HTR-8/SVneo (cell line): ENCODE results near the gene STK32A.
"Not testable (repeated sequence)": the region's sequence is repeated elsewhere in the genome, so short reads cannot be mapped to it uniquely, and the experiment has no call there.

Experiments used
- DNase-seq: peaks from one replicate; pipeline ENCODE4 v3.0.0; 2011; ENCODE audit warnings: low spot score, mixed read lengths; ENCODE audit not compliant: insufficient read length
- FAIRE-seq: peaks from 2 replicates; lab custom pipeline; 2011; peaks lifted over from hg19 to GRCh38; lab: Jason Lieb, UNC

The STK32A gene

DNA sequence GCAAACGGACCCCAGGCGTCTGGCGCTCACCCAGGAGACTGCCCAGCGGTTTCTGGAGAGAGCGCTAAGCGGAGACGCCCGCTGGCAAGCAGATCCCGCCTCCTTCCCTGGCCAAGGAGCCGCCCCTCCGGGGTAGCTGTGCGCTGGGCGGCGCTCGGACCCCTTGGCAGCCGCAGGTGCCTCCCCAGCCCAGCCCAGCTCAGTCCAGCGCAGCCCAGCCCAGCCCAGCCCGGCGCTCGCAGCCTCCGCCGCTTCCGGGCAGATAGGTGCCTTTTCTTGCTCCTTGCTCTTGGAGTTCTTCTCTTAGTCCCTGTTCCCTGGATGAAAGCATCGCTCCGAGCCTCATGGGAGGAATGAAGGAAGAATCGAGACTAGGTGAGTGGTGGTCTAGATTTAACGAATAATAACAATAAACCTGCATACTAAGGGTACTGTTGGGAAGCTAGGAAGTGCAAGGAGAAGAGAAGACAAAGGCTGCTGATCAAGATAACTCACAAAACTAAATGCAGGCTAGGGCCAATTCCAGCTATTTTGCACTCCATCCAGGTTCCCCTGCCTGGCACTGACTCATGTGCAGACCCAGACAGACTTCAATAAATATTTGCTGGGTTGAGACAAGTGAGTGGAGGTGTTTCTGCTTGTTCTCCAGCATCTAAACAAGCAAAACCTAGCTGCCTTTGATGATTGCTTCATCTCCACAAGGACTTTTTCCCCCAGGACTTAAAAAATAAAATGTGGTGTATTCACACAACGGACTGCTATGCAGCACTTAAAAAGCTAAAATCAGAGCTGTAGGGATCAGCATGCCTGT is at the start of gene STK32A:
Gene STK32A (plus strand): TSS at position 202 of the 811 bp plus-strand sequence. CDS start 4,609 bp downstream, outside the sequence.
- FAIRE-seq (no peak), DNase-seq (peak; percentile 34)

DNA sequence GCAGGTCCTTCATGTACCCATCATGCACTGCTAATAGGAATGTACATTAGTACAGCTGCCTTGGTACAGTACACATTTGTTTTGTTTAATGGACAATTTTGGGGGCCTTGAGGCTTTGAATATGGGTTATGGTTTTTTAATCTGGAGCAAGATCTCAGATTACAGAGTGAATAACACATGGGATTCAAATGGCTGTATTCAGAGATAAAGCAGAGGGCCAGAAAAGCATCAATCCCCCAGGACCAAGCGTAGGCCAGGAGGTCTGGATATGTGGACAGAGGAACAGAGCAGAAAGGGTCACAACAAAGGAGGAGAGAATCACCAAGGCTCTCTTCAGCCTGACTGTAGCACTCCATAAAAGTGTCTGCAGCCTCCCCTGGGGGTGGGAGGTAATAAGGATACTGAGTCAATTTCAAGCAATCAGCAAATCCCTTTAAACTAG is 47.7 kb upstream of the STK32A start:
- FAIRE-seq (no peak), DNase-seq (no peak)

DNA sequence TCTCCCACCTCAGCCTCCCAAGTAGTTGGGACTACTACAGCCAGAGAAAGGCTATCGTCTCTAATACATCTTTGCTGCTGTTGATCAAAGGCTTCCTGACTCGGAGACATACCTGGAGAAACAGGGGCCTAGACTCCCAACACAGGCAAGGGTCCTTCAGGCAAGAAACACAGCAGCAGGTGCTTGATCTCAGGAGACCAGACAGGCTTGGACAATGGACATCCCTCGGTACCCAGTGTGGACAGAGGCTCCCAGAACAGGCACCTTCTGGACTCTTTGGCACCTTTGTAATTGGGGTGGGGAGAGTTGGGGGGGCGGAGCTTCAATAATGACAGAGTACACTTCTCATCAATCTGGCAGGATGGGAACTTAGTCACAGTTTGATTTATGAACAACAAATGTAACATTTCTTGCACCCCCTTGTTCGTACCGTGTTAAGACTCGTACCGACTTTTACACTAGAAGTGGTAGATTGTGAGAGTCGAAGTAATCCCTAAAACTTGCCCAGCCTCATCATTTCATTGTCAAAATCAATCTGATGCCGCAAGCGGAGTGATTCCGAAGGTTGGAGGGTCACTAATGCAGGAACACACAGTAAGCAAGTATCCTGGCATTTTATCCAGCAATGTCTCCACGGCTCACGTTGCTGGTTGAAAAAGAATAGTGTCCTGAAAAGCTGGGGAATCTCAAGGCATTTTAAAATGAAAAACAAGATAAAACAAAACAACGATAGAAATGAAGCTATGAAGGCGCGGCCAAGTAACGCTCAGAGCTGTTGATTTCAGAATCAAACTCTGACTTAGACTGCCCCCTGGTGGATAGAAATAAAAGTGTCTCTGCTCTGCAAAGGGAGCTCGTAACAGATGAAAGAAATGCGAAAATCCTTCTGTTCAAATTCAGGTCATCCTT is 46.4 kb upstream of the STK32A start:
- no peak for FAIRE-seq
- DNase-seq = peak; percentile 47

DNA sequence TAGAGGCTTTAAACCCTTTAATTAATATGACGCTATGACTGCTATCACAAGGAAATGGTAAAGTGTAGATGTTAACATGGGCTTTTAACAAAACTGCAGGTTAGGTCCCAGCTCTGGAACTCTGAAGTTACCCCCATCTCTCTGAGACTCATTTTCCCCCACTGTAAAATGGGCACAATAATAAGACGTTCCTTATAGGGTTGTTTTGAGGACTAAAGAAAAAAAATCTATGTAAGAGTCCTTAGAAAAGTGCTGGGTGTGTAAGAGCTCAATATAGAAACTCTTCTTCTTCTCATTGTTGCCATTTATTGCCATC is 45.8 kb upstream of the STK32A start:
- no peak for FAIRE-seq

DNA sequence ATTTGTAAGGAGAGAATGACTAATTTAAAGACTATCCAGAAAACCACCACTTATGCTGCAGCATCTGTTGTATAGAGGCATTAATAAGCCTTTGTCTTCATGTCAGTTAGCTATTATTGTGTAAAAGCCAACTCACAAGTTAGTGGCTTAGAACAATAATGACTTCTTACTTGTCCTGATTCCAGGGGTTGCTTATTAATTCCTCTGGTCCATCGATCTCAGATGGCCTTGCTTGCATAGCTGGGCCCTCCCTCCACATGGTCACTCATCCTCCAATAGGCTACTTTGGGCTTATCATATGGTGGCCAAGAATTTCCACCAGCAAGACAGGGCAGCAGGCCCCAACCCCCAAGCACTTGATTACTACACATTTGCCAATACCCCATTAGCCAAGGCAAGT is 44.5 kb upstream of the STK32A start:
- DNase-seq = no peak
- no peak for FAIRE-seq

More for the DNA sequence above, 45.8 kb upstream of the STK32A start:
- DNase-seq = no peak

DNA sequence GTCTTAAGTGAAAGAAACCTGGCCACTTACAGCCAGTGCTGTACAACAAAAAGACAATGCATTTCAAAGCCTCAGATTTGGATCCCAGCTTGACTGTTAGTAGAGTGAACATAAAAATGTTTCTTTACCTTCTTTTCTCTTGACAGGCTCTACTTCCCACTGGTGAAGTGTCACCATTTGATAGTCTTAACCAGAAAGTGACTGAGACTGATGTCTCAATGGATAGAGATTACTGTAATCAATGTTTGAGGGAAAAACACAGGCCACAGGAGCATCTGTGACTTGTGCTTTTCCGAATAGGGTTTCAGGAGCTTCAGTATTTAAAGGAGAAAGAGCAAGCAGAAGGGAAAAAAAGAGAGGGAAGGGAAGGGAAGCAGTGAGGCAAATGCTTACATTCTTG is 41.7 kb upstream of the STK32A start:
- FAIRE-seq = no peak
- no peak for DNase-seq

DNA sequence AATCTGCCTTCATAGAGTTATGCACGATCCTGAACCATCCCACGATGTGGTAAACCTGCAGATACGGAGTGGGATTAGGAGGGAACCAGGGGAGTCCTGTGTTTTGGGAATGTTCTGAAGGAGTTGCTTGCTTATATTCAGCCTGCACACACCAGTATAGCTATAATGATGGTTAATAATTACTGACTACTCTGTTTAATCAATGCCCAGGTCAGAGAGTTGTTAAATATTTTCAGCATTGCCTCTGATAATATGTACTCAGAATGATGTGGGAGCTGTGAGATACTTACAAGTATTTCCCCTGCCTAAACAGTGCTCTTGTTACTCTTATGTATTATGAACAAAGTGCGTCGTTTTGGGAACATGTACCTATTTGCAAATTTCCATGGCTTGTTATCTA is 34.8 kb upstream of the STK32A start:
- FAIRE-seq = no peak
- DNase-seq = no peak

DNA sequence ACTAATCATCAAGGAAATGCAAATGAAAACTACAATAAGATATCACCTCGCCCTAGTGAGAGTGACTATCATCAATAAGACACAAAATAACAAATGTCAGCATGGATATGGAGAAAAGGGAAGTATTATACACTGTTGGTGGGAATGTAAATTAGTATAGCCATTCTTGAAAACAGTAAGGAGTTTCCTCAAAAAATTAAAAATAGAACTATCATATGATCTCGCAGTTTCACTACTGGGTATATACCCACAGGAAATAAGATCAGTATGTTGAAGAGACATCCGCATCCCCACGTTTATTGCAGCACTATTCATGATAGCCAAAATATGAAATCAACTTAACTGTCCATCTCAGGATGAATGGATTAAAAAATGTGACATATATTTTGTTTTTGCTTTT is 31.6 kb upstream of the STK32A start:
- no peak for DNase-seq
- no peak for FAIRE-seq

DNA sequence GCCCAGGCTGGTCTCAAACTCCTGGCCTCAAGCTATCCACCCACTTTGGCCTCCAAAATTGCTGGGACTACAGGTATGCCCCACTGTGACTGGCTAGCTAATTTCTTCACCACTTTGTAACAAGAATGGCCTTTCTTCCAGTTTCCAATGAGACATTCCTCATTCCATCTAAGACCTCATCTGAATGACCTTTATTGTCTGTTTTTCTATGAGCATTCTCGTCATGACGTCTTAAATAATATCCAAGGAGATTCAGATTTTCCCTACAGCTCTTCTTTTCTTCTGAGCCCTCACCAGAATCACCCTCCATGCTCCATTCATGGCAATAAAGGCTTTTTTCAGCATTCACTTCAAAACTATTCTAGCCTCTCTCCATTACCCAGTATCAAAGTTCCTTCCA is 30.2 kb upstream of the STK32A start:
- FAIRE-seq (no peak), DNase-seq (no peak)

DNA sequence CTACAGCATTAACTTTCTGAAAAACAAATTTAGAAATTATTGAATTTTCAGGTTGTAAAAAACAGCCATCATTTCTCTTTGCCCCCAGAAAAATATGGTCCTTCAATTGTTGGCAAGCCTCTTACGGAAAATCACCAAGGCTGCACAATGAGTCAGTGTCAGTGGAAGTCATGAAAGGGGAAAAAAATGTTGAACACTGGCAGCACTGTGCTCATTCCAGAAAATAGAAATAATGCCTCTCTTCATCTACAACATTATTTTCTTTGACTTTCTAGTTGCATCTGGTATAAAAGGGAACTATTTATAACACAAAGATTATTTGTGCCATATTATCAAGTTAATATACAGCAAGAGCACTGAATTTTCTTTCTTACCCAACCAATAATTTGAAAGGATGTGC is 26.7 kb upstream of the STK32A start:
- no peak for DNase-seq
- FAIRE-seq = no peak

DNA sequence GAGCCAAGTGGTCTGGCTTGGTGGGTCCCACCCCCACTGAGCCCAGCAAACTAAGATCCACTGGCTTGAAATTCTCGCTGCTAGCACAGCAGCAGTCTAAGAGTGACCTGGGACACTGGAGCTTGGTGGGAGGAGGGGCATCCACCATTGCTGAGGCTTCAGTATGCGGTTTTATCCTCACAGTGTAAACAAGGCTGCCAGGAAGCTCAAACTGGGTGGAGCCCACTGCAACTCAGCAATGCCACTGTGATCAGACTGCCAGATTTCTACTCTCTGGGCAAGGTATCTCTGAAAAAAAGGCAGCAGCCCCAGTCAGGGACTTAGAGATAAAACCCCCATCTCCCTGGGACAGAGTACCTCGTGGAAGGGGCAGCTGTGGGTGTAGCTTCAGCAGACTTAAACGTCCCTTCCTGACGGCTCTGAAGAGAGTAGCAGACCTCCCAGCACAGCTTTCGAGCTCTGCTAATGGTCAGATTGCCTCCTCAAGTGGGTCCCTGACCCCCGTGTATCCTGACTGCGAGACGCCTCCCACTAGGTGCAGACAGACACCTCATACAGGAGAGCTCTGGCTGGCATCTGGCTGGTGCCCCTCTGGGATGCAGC is 18.2 kb upstream of the STK32A start:
- DNase-seq (no peak), FAIRE-seq (no peak)

DNA sequence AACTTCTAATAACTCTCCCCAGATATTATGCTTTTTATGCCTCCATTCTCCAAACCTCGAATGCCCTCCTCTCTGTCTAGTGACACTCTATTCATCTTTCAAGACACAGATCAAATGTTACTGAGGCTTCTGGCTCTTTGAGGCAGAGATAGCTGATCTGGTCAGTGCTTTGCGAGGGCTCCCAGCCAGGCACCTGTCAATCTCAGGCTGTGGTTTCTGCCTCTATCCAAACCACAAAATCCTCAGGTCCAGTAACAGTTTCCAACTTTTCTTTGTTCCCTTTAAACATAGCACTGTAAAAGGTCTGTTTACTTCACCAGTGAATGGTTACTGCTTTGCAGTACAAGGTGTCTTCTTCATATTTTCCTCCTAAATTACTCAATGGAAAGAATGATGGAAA is 11.5 kb upstream of the STK32A start:
- no peak for FAIRE-seq
- no peak for DNase-seq

DNA sequence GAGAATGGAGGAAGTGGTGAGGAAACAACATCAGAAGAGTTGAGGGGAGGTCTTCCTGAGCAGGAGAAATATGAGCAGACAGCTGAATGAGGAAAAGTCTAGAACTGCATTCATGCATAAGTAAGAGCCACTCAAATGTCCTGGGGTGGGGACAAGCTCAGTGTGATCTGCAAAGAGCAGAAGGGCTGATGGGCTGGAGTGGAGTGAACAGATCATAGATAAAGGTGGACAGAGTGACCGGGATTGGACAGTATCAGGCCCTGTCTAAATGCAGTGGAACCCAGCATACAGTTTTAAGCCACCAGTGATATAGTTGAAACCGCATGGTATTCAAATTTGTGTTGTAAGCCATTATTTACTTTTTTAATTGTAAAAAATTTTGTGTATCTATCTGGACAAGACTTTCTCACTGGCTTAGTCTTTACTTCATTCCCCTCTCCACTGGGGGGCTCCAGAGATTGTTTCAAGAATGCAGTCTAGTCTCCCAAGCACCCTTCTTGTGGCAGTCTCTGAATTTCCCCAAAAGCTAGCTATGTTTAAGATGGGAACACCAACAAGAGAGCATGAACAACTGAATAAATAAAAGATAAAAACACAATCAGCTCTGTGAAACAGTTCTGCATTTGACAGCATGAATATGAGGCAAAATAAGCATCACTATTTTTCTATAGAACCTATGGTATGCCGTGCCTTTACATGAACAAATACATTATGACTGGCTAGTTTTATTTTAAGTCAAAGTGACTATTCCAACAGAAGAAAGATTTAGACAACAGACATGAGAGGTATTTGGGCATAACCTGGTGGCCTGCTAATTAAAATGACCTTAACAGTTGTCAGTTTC is 10.7 kb upstream of the STK32A start:
- FAIRE-seq (no peak), DNase-seq (peak; percentile 27)

DNA sequence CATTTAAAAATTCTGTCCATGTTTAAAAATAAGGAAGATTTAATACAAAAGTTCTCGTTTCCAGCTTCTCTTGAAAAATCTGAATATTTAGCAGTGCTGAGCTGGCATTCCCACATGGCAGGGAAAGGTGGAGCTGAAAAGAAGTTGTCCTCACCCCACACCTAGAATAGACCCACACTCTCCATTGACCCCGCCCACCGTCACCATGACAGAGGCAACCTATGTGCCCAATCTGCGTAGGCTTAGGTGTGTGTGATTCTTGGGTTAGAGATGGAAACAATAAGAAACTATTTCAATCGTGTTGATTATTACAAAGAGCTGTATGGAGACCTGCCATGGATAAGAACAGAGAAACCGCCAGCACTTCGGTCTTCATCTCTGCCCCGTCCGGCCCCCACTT is 8.9 kb upstream of the STK32A start:
- FAIRE-seq (no peak), DNase-seq (no peak)

DNA sequence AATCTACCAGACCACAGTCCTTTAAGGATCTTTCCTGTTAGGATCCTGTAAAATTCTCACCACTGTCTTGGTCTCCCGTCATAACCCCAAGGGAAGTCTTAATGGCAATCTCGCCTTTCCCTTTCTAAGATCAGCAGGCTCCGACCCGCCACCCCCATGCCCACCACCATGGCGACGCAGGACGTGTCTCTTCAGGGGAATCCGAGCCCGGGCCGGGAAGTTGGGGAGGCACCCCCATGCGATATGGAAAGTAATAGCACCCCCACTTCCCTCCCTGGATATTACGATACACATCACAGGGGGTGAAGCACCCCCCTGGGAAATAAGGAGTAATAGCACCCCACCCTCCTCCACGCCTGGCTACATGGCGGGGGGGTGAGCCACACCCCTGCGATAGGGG is 8.3 kb upstream of the STK32A start:
- DNase-seq (no peak), FAIRE-seq (no peak)

DNA sequence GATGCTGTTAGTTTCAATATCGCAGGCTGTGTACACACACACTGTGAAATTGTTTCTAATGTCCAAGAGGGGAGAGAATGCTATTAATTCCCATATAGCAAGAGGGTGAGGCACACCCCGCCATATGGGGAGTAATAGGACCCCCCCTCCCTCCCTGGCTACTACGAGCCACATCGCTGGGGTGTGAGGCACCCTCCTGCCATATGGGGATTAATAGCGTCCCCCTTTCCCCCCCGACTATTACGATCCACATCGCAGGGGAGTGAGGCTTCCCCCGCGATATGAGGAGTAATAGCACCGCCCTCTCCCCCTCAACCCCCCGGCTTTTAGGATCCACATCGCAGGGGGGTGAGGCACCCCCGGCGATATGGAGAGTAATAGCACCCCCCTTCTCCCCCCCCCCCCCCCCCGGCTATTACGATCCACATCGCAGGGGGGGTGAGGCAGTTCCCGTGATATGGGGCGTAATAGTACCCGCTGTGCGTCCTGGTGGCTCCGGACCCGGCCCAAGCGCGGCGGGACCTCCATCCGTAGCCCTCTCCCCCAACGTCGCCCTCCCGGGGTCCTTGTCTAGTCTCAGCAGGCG is 494 bp upstream of the STK32A start:
- DNase-seq = no peak
- no peak for FAIRE-seq

DNA sequence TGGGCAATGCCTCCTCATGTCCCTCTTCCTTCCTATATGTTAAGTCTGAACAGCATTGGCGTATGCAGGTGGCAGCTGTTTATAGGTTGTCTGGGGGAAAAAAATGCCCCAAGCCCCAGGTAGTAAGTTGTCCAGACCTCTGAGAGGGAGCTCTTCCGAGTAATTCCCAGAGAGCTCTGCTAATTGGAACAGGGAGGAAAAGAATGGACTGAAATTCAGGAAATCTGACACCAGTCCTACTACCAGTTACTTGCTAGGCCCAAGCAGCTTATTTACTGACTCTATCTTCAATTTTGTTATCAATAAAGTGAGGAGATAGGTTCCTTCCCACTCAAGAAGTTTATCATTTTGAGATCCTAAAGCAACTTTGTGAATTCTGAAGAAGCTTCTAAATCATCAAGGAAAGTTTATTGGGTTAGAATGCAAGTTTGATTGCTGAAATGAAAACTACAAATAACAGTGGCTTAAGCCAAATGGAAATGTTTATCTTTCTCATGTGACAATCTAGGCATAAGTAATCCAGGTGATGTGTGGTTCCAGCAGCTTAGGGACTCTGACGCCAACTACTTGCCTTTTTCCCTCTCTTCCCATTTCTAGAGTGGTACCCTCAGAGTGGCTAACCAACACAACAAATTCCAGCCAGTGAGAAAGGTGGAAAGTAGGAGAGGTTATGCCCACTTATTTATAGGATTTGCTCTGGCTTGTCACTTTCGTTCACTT is 5.6 kb downstream of the STK32A start:
- no peak for FAIRE-seq
- no peak for DNase-seq

DNA sequence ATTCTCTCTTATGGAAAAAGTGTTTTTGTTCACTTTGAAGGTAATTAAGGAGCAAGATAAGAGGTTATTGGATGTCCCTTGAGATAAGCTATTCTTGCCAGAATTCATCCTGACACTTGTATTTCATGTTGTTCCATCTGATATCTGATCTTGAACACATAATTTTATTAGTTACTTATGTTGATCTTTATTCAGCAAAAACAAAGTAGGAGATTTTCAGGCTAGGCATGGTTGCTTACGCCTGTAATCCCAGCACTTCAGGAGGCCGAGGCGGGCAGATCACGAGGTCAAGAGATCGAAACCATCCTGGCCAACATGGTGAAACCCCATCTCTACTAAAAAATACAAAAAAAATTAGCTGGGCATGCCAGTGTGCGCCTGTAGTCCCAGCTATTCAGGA is 8.4 kb downstream of the STK32A start:
- DNase-seq, FAIRE-seq: not testable (repeated sequence)
